GM20000 (cell line): ENCODE measurements around the gene INHBE.
"Not testable (repeated sequence)": the region's sequence is repeated elsewhere in the genome, so short reads cannot be mapped to it uniquely, and the experiment has no call there.

Source experiments
- DNase-seq: peaks from one replicate; pipeline ENCODE4 v3.0.0; 2012; ENCODE audit warnings: low spot score
- CTCF ChIP-seq: IDR thresholded peaks from 2 replicates; pipeline ENCODE4 v1.5.1; 2012; ENCODE audit warnings: mild to moderate bottlenecking, control low read depth; ENCODE audit errors: extremely low read depth, missing control alignments

INHBE gene

GRCh38 chr12:57454566-57455373 lies at the start of gene INHBE:
TSS of gene INHBE (plus strand) at chr12:57455307. CDS start at chr12:57455537, 230 bp downstream.
- DNase-seq: no peak
- TF ChIP-seq CTCF: no peak

- DNase-seq: no peak
- no peak for TF ChIP-seq CTCF
Measured at GRCh38 chr12:57410534-57410933, 44.6 kb upstream of the INHBE start.

- not testable (repeated sequence) for DNase-seq
Measured at GRCh38 chr12:57414160-57414559, 40.9 kb upstream of the INHBE start.

GRCh38 chr12:57415088-57415487 lies 40.0 kb upstream of the INHBE start:
- no peak for TF ChIP-seq CTCF
- no peak for DNase-seq

- TF ChIP-seq CTCF: no peak
- no peak for DNase-seq
Measured at GRCh38 chr12:57416039-57416996, 38.8 kb upstream of the INHBE start.

GRCh38 chr12:57418255-57418654 lies 36.9 kb upstream of the INHBE start:
- no peak for DNase-seq
- no peak for TF ChIP-seq CTCF

GRCh38 chr12:57419495-57419894 lies 35.6 kb upstream of the INHBE start:
- TF ChIP-seq CTCF: no peak
- no peak for DNase-seq
